ENCODE results near the gene ACOXL.

- TF ChIP-seq CTCF (IDR thresholded peaks at IDR 0.05): no peak
- no peak for TF ChIP-seq POLR2A (IDR thresholded peaks at IDR 0.05)
Observed at GRCh38 chr2:110742412-110742811, 10.0 kb downstream of the ACOXL start.

All from testis (tissue), 2 donors.